Psoas muscle (tissue), 8 donors: ENCODE data around the gene STRIP2. TPM values are rescaled to one million over a fixed set of nuclear protein-coding genes. Genes with fewer than 3 reads are reported as not detected.

Experiments used
- ATAC-seq, 4 donors: fragments of 200-7000 bp; cut with Tn5 transposase; one replicate each; pipeline ENCODE4 v1.9.1; 2020; ENCODE audit warnings: moderate library complexity in 3 of 4, mild to moderate bottlenecking in 2 of 4
- DNase-seq, 2 donors: peaks; one replicate each; pipeline ENCODE4 v3.0.0-alpha.2; 2020
- H3K27ac ChIP-seq: fragments of 200-600 bp; one replicate; pipeline ENCODE4 v1.8.0; 2022
- H3K27me3 ChIP-seq, 3 donors: fragments of 200-600 bp in 1 of 3; one replicate each; pipeline versions ENCODE4 v1.6.1 to v1.8.0; 2013 to 2022; ENCODE audit warnings: low read length in 2 of 3, mild to moderate bottlenecking in 2 of 3, moderate library complexity in 1 of 3; ENCODE audit not compliant: insufficient read depth in 3 of 3
- H3K36me3 ChIP-seq, 2 donors: fragments of 200-600 bp in 1 of 2; one replicate each; pipeline versions ENCODE4 v1.6.1 to v1.8.0; 2013 to 2022; ENCODE audit warnings: low read depth in 1 of 2, mild to moderate bottlenecking in 1 of 2, moderate library complexity in 1 of 2; ENCODE audit not compliant: insufficient read depth in 1 of 2
- H3K4me1 ChIP-seq: fragments of 200-600 bp; one replicate; pipeline ENCODE4 v1.8.0; 2022
- H3K4me3 ChIP-seq: fragments of 200-600 bp; one replicate; pipeline ENCODE4 v1.8.0; 2022; ENCODE audit warnings: mild to moderate bottlenecking
- H3K9me3 ChIP-seq: fragments of 200-600 bp; one replicate; pipeline ENCODE4 v1.8.0; 2022
- CTCF ChIP-seq: fragments of 200-600 bp; IDR thresholded peaks from one replicate; pipeline ENCODE4 v1.8.0; 2022; ENCODE audit warnings: antibody characterized with exemption
- WGBS, 3 donors: extraction: QIAGEN DNeasy Blood & Tissue Kit; methylation state at CpG; one replicate each; pipeline versions ENCODE4 v1.1.6 to v1.1.7; 2013; 5-methylcytosine and 5-hydroxymethylcytosine counted together
- intact Hi-C, 2 donors: fragments of 100-400 bp; cut with DNase I; formaldehyde crosslinking; loops; one replicate each; pipeline versions ENCODE4 v1.11.0 to v1.14.2; 2022
- long read RNA-seq, 2 donors: library from polyadenylated mRNA; unstranded; transcript quantifications; one replicate each; pipeline ENCODE4 v2.0.0, GENCODE V29; 2021
- polyA plus RNA-seq, 3 donors: library from polyadenylated mRNA; stranded (reverse); fragments of 200-250 nt; gene quantifications; one replicate each; pipeline ENCODE4 v1.2.3, GENCODE V29; 2013
- total RNA-seq, 4 donors: library from RNA; stranded (reverse); fragmentation: NEBNext Ultra II Directional in 2 of 4; extraction: Animal tissue kit (Norgen Biotek cat#: 25700) in 2 of 4; gene quantifications; one replicate each; pipeline versions ENCODE4 v1.2.1 to v1.2.4, GENCODE V29; 2021 to 2023
- donor health status: healthy with polysubstance abuse.
- donor health status: DM: no; HTN: no; CAD: no; lungs with moderate emphysema.
- donor health status: Bipolar disorder and iron deficiency.
- donor health status: healthy.
- donor health status: DM: yes; HTN: yes; CAD: no.
- donor health status: DM: no; HTN: no; CAD: no.
- donor health status: DM: no; HTN: no; CAD: no.
- donor health status: DM: yes; HTN: yes; CAD: no.

The STRIP2 gene
- total RNA-seq (10 to 100 TPM; 46.6 to 94.4 (median 58.4) TPM), polyA plus RNA-seq (10 to 100 TPM; 14.5 to 42.6 (median 21.1) TPM)
- long read RNA-seq, donor 1, full-length matches to known transcripts = 3 of 12 reads
- long read RNA-seq, donor 1, partial matches to known transcripts = 7 of 12 reads
- long read RNA-seq, donor 1, other reads (novel, unspliced or antisense) = 2 of 12 reads
- long read RNA-seq, donor 2, full-length matches to known transcripts = 18 of 45 reads
- long read RNA-seq, donor 2, partial matches to known transcripts = 9 of 45 reads
- long read RNA-seq, donor 2, other reads (novel, unspliced or antisense) = 18 of 45 reads

- ATAC-seq = peak; percentile 93 to 95 (median 94)
- WGBS, 3 donors = 0% methylated on average over 64 to 75 of the region's 75 CpGs
- H3K4me1 ChIP-seq = peaks cover 6% of the 10 kb centered on the region
- intact Hi-C loops = loop anchor here in 1 of 2 donors (5.0 kb wide), 1 partner anchor 37 kb away; no protein-coding TSS in a partner anchor
- H3K4me3 ChIP-seq = peak within 1 kb of the TSS; percentile 95
- H3K27me3 ChIP-seq = no peaks in the 10 kb centered on the region
- TF ChIP-seq CTCF = no peak
- no peaks in the 10 kb centered on the region for H3K9me3 ChIP-seq
- H3K36me3 ChIP-seq = no peaks in the 10 kb centered on the region
- DNase-seq = peak; percentile 94 to 96
- peak within 1 kb of the TSS; percentile 91 for H3K27ac ChIP-seq
Observed at GRCh38 chr7:129433847-129434674, at the start of gene STRIP2. STRIP2 (plus strand) TSS chr7:129434432; CDS start chr7:129434473, 41 bp downstream.

GRCh38 chr7:129385116-129385515, 49.1 kb upstream of the STRIP2 start:
- WGBS, 3 donors = 86 to 93% (median 89%) methylated on average over 1 of the region's 1 CpG
- no peak for TF ChIP-seq CTCF

GRCh38 chr7:129385598-129385997, 48.6 kb upstream of the STRIP2 start:
- no peak for TF ChIP-seq CTCF
- Histone ChIP-seq H3K9me3 (no peaks in the 10 kb centered on the region), H3K27ac (no peak overlapping the region), H3K4me3 (no peak overlapping the region), H3K36me3 (peaks cover 0 to 3% of the 10 kb centered on the region in 2 donors), H3K4me1 (peaks cover 14% of the 10 kb centered on the region), H3K27me3 (no peaks in the 10 kb centered on the region)
- intact Hi-C loops = no loop called here
- WGBS, 3 donors = 92 to 95% (median 94%) methylated on average over 4 of the region's 4 CpGs
- no peak for DNase-seq
- ATAC-seq = no peak

More at GRCh38 chr7:129385116-129385515, 49.1 kb upstream of the STRIP2 start:
- H3K4me3 ChIP-seq = no peak overlapping the region
- no peaks in the 10 kb centered on the region for H3K9me3 ChIP-seq
- H3K36me3 ChIP-seq = peaks cover under 1 to 6% of the 10 kb centered on the region in 2 donors
- H3K27ac ChIP-seq = no peak overlapping the region
- H3K27me3 ChIP-seq = no peaks in the 10 kb centered on the region
- no peak for DNase-seq
- intact Hi-C loops = no loop called here
- no peak for ATAC-seq
- peaks cover 10% of the 10 kb centered on the region for H3K4me1 ChIP-seq

- Histone ChIP-seq H3K4me1 (peaks cover 23% of the 10 kb centered on the region), H3K36me3 (peaks cover 0 to 3% of the 10 kb centered on the region in 2 donors), H3K27ac (no peak overlapping the region), H3K27me3 (no peaks in the 10 kb centered on the region), H3K4me3 (no peak overlapping the region), H3K9me3 (no peaks in the 10 kb centered on the region)
- DNase-seq (no peak), ATAC-seq (no peak)
- TF ChIP-seq CTCF = no peak
- intact Hi-C loops = no loop called here
Observed at GRCh38 chr7:129386506-129386905, 47.7 kb upstream of the STRIP2 start.
